H1 (cell line): ENCODE results near the gene TMEM266. TPM values are rescaled to one million over a fixed set of nuclear protein-coding genes. Genes with fewer than 3 reads are reported as not detected.

Source experiments
- BRCA1 ChIP-seq: IDR thresholded peaks from 2 replicates; pipeline ENCODE4 v1.6.1; 2012; ENCODE audit warnings: low read depth, low read length, improper control_type of control experiment
- CBX8 ChIP-seq: fragments of 300-800, 300-1000 bp; sonication (generic); IDR thresholded peaks from 2 replicates; pipeline ENCODE4 v1.7.1; 2016; ENCODE audit warnings: low read depth, low read length, borderline replicate concordance
- CEBPB ChIP-seq: IDR thresholded peaks from 2 replicates; pipeline ENCODE4 v1.6.1; 2012; ENCODE audit warnings: low read depth, low read length
- CTCF ChIP-seq, 3 experiments: IDR thresholded peaks; 1 replicate in 2 of 3; 2 replicates in 1 of 3; pipeline versions ENCODE4 v1.5.1 to v1.6.1; 2011; ENCODE audit warnings: low read length in 3 of 3, mild to moderate bottlenecking in 3 of 3, inconsistent platforms in 2 of 3, low read depth in 1 of 3, moderate library complexity in 1 of 3; ENCODE audit not compliant: insufficient read depth in 1 of 3; ENCODE audit errors: control extremely low read depth in 1 of 3
- EP300 ChIP-seq, 2 experiments: IDR thresholded peaks; 1 replicate in 1 of 2; 2 replicates in 1 of 2; pipeline ENCODE4 v1.6.1; 2011 to 2012; ENCODE audit warnings: low read depth in 2 of 2, low read length in 2 of 2, mild to moderate bottlenecking in 2 of 2, borderline replicate concordance in 1 of 2, inconsistent platforms in 1 of 2, moderate library complexity in 1 of 2
- HDAC2 ChIP-seq, 2 experiments: fragments of 300-600 bp in 1 of 2; sonication (generic) in 1 of 2; IDR thresholded peaks; 2 replicates each; pipeline ENCODE4 v1.6.1; 2011 to 2012; ENCODE audit warnings: low read depth in 2 of 2, low read length in 2 of 2, mild to moderate bottlenecking in 2 of 2, moderate library complexity in 2 of 2, borderline replicate concordance in 1 of 2, inconsistent platforms in 1 of 2
- PHF8 ChIP-seq: fragments of 200-600 bp; sonication (generic); conservative IDR thresholded peaks from 2 replicates; pipeline ENCODE4 v1.7.1; 2012; ENCODE audit warnings: low read depth, mild to moderate bottlenecking, inconsistent platforms, low read length, moderate library complexity
- POU5F1 ChIP-seq: IDR thresholded peaks from 2 replicates; pipeline ENCODE4 v1.6.1; 2011; ENCODE audit warnings: low read depth, mild to moderate bottlenecking, low read length, moderate library complexity
- RAD21 ChIP-seq, 2 experiments: IDR thresholded peaks in 1 of 2; conservative IDR thresholded peaks in 1 of 2; 2 replicates each; pipeline ENCODE4 v1.6.1; 2011; ENCODE audit warnings: low read depth in 2 of 2, low read length in 2 of 2, improper control_type of control experiment in 1 of 2, inconsistent platforms in 1 of 2, mild to moderate bottlenecking in 1 of 2, moderate library complexity in 1 of 2
- SIRT6 ChIP-seq: IDR thresholded peaks from one replicate; pipeline ENCODE4 v1.7.1; 2012; ENCODE audit warnings: low read length, inconsistent platforms
- SP4 ChIP-seq: IDR thresholded peaks from 2 replicates; pipeline ENCODE4 v1.6.1; 2012; ENCODE audit warnings: low read length, inconsistent platforms
- TAF1 ChIP-seq: IDR thresholded peaks from 2 replicates; pipeline ENCODE4 v1.6.1; 2011; ENCODE audit warnings: mild to moderate bottlenecking, low read depth, low read length
- TBP ChIP-seq: IDR thresholded peaks from 2 replicates; pipeline ENCODE4 v1.6.1; 2011; ENCODE audit warnings: low read depth, low read length, improper control_type of control experiment
- TCF12 ChIP-seq: IDR thresholded peaks from 2 replicates; pipeline ENCODE4 v1.6.1; 2011; ENCODE audit warnings: low read depth, mild to moderate bottlenecking, low read length
- ZNF274 ChIP-seq: IDR thresholded peaks from 2 replicates; pipeline ENCODE4 v1.7.0; 2012; ENCODE audit warnings: low read length, borderline replicate concordance; ENCODE audit errors: extremely low read depth
- polyA plus RNA-seq, 7 experiments: library from polyadenylated mRNA; depleted of rRNA in 3 of 7; stranded (reverse) in 5 of 7; unstranded in 2 of 7; fragments of >200 nt in 5 of 7; fragments of 200-250 nt in 2 of 7; gene quantifications; 1 replicate in 5 of 7; 2 replicates in 1 of 7; 4 replicates in 1 of 7; pipeline versions ENCODE4 v1.2.1 to v1.2.3, GENCODE V29; 2011 to 2013; ENCODE audit warnings: missing spikeins in 2 of 7, mixed read lengths in 2 of 7
- total RNA-seq: library from RNA; stranded (reverse); fragmentation: NEBNext Ultra II Directional; extraction: Animal tissue kit (Norgen Biotek cat#: 25700); gene quantifications from 2 replicates; pipeline ENCODE4 v1.2.1, GENCODE V29; 2021

Gene TMEM266
- total and polyA plus RNA-seq, 2 of the 8 experiments (the other 6 are each of a cell fraction or from before 2014, with no cell fraction given): 2.6 TPM

GRCh38 chr15:76139368-76140073 is 79.7 kb downstream of the TMEM266 start (continued):
- TF ChIP-seq CBX8 (no peak), CEBPB (no peak), POU5F1 (no peak), CTCF (IDR thresholded peaks at IDR 0.05; ENCODE audit: control extremely low read depth in 1 of 3, insufficient read depth in 1 of 3, low read depth in 1 of 3, low read length in 3 of 3) (peak; percentile 80 to 97 (median 88)), HDAC2 (IDR thresholded peaks at IDR 0.05; ENCODE audit: borderline replicate concordance in 1 of 2, low read depth in 2 of 2, low read length in 2 of 2) (no peak), TBP (no peak), TAF1 (no peak), RAD21 (IDR thresholded peaks at IDR 0.05 in 1 of 2, conservative IDR thresholded peaks at IDR 0.05 in 1 of 2; ENCODE audit: low read depth in 2 of 2, low read length in 2 of 2) (peak; percentile 94), TCF12 (no peak), BRCA1 (no peak), EP300 (IDR thresholded peaks at IDR 0.05; ENCODE audit: borderline replicate concordance in 1 of 2, low read depth in 2 of 2, low read length in 2 of 2) (no peak), PHF8 (no peak), ZNF274 (no peak), SIRT6 (no peak), SP4 (no peak)
